OCI-LY7 (cell line): ENCODE results near the gene GPR156.

ENCODE experiments used
- EZH2phosphoT487 ChIP-seq: fragments of 200-600 bp; sonication (generic); IDR thresholded peaks from 2 replicates; pipeline ENCODE4 v1.6.1; 2018; ENCODE audit warnings: low read depth, borderline replicate concordance, mild to moderate bottlenecking, mixed run types, antibody characterized with exemption, low read length, moderate library complexity, mixed read lengths
- TF ChIP-seq, protein P1 (sequence below): fragments of 200-600 bp; sonication (generic); conservative IDR thresholded peaks from 2 replicates; pipeline ENCODE4 v1.5.1; 2014; ENCODE audit warnings: mild to moderate bottlenecking, antibody characterized with exemption, low read length, moderate library complexity, mixed read lengths

DNA sequence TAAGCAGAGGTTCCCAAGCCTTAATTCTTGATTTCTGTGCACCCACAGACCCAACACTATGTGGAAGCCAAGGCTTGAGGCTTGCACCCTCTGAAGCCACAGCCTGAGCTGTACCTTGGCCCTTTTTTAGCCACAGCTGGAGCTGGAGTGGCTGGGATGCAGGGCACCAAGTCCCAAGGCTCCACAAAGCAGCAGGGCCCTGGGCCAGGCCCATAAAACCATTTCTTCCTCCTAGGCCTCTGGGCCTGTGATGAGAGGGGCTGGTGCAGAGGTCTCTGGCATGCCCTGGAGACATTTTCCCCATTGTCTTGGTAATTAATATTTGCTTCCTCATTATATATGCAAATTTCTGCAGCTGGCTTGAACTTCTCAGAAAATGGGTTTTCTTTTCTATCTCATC is 129.9 kb downstream of the GPR156 start:
- TF ChIP-seq, protein P1, sequence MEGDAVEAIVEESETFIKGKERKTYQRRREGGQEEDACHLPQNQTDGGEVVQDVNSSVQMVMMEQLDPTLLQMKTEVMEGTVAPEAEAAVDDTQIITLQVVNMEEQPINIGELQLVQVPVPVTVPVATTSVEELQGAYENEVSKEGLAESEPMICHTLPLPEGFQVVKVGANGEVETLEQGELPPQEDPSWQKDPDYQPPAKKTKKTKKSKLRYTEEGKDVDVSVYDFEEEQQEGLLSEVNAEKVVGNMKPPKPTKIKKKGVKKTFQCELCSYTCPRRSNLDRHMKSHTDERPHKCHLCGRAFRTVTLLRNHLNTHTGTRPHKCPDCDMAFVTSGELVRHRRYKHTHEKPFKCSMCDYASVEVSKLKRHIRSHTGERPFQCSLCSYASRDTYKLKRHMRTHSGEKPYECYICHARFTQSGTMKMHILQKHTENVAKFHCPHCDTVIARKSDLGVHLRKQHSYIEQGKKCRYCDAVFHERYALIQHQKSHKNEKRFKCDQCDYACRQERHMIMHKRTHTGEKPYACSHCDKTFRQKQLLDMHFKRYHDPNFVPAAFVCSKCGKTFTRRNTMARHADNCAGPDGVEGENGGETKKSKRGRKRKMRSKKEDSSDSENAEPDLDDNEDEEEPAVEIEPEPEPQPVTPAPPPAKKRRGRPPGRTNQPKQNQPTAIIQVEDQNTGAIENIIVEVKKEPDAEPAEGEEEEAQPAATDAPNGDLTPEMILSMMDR, result no peak
- TF ChIP-seq EZH2phosphoT487, result no peak
